Measurements from ENCODE around the gene CUBN.

- TF ChIP-seq CTCF (IDR thresholded peaks at IDR 0.05; ENCODE audit: insufficient read depth, low read length): no peak
- TF ChIP-seq, protein P1, sequence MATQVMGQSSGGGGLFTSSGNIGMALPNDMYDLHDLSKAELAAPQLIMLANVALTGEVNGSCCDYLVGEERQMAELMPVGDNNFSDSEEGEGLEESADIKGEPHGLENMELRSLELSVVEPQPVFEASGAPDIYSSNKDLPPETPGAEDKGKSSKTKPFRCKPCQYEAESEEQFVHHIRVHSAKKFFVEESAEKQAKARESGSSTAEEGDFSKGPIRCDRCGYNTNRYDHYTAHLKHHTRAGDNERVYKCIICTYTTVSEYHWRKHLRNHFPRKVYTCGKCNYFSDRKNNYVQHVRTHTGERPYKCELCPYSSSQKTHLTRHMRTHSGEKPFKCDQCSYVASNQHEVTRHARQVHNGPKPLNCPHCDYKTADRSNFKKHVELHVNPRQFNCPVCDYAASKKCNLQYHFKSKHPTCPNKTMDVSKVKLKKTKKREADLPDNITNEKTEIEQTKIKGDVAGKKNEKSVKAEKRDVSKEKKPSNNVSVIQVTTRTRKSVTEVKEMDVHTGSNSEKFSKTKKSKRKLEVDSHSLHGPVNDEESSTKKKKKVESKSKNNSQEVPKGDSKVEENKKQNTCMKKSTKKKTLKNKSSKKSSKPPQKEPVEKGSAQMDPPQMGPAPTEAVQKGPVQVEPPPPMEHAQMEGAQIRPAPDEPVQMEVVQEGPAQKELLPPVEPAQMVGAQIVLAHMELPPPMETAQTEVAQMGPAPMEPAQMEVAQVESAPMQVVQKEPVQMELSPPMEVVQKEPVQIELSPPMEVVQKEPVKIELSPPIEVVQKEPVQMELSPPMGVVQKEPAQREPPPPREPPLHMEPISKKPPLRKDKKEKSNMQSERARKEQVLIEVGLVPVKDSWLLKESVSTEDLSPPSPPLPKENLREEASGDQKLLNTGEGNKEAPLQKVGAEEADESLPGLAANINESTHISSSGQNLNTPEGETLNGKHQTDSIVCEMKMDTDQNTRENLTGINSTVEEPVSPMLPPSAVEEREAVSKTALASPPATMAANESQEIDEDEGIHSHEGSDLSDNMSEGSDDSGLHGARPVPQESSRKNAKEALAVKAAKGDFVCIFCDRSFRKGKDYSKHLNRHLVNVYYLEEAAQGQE (IDR thresholded peaks at IDR 0.05; ENCODE audit: insufficient replicate concordance, low read depth): no peak
Observed at GRCh38 chr10:17075533-17076359, 53.9 kb downstream of the CUBN start.
